ENCODE results near the gene RNF34.

DNA sequence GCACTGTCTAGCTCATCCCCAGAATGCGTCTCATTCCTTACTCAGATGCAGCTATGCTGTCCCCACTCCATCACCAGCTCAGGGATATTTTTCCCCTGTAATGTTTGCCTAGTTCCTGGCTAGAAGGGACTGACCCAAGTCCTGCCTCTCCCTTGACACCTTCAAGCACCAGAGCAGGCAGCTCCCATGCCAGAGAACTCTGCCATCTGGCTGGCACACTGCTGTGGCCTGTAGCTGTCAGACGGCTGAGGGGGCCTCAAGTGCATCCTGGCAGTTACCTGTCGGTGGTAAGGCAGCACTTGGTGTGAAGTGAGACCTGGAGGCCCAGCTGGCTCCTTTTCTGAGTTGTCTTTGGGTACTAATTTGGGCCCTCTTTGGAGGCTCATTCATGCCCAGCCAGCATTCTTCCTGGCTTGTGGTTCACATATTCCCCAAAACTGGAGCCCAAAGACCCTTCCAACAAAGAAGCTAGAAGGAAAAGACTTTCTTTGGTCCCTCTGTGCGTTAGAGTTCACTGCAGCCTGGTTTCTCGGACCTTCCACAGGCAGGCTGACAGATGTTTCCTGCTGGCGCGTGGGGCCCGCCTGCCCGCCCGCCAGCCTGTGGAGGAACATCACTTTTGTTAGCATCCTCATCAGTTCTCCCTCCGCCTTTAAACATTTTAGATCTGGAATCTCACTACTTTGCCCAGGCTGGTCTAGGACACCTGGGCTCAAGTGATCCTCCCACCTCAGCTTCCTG is 33.0 kb downstream of the RNF34 start:
- TF ChIP-seq, protein P1, sequence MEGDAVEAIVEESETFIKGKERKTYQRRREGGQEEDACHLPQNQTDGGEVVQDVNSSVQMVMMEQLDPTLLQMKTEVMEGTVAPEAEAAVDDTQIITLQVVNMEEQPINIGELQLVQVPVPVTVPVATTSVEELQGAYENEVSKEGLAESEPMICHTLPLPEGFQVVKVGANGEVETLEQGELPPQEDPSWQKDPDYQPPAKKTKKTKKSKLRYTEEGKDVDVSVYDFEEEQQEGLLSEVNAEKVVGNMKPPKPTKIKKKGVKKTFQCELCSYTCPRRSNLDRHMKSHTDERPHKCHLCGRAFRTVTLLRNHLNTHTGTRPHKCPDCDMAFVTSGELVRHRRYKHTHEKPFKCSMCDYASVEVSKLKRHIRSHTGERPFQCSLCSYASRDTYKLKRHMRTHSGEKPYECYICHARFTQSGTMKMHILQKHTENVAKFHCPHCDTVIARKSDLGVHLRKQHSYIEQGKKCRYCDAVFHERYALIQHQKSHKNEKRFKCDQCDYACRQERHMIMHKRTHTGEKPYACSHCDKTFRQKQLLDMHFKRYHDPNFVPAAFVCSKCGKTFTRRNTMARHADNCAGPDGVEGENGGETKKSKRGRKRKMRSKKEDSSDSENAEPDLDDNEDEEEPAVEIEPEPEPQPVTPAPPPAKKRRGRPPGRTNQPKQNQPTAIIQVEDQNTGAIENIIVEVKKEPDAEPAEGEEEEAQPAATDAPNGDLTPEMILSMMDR (IDR thresholded peaks at IDR 0.05): no peak
- no peak for TF ChIP-seq POLR2A (IDR thresholded peaks at IDR 0.05)
